NCI-H2081 (cell line): ENCODE measurements around the gene IDH2.
A peak's percentile ranks its signal among the peaks of the same experiment; 100 is the strongest.

ENCODE experiments used
- DNase-seq, 2 experiments: peaks; one replicate each; lab custom pipeline; 2025; lab: John Stamatoyannopoulos, UW

The IDH2 gene

GRCh38 chr15:90063770-90064247 lies 38.5 kb downstream of the IDH2 start:
- DNase-seq = peak in 1 of 2 experiments; percentile 13

GRCh38 chr15:90062973-90063769 lies 39.1 kb downstream of the IDH2 start:
- DNase-seq = peak; percentile 13 to 34

- peak; percentile 95 to 98 for DNase-seq
These were observed 39.8 kb downstream of the IDH2 start for GRCh38 chr15:90062462-90062932.

DNA sequence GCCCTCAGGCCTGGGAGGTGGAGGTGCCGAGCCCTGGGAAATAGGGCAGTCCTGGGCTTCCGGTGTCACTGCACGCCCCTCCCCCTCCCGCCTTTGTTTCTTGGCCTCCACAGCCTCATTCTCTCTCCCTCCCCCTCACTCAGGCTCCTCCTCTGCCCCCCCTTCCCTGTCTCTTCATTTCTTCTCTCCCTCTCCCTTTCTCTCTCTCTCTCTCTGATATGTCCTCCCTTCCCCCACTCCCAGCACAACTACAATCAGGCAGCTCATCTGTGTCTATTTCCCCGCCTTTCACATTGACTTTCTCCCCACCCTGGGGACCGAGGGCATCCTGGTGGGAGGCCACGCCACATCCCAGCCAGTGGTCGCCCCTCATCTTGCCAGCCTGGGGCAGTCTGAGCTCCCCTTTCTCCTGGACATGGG lies 40.2 kb downstream of the IDH2 start:
- peak; percentile 78 to 80 for DNase-seq

DNA sequence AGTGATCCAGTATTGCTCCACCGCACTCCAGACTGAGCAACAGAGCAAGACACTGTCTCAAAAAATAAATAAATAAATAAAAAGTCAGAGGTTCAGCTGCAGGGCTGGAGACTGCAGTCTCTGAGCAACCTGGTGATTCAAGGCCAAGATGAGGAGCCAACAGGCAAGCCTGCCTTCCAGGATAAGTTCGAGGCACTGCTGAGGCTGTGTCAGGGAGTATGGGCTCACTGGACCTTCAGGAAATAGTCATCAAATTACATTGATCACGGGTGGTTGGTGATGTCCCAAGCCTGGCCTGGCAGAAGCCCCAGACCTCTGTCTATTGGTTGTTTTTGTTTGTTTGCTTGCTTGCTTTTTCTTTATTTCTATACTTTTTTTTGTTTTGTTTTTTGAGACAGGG lies 41.5 kb downstream of the IDH2 start:
- DNase-seq = no peak

GRCh38 chr15:90059208-90059985 lies 42.9 kb downstream of the IDH2 start:
- DNase-seq = peak in 1 of 2 experiments; percentile 29

GRCh38 chr15:90058775-90059174 lies 43.5 kb downstream of the IDH2 start:
- DNase-seq = no peak

GRCh38 chr15:90058308-90058707 lies 44.0 kb downstream of the IDH2 start:
- no peak for DNase-seq

DNA sequence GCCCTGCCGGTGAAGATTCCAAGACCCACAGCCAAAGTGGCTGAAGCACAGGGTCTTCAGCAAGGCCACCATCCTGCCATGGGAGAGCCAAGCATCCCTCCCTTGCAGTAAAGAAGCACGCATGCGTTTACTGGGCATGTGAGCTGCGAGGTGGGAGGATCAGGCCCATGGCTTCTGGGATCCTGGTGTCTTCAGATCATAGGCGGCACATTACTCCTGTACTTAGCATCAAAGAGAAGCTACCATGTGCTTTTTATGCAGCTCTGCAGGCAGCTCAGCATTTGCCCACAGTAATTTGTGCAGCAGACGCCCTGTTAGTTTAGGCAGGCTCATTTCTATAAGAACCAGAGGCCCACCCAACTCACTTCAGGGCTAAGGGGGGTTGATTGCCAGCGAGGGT lies 45.7 kb downstream of the IDH2 start:
- DNase-seq = no peak

GRCh38 chr15:90055182-90055581 lies 47.1 kb downstream of the IDH2 start:
- no peak for DNase-seq

DNA sequence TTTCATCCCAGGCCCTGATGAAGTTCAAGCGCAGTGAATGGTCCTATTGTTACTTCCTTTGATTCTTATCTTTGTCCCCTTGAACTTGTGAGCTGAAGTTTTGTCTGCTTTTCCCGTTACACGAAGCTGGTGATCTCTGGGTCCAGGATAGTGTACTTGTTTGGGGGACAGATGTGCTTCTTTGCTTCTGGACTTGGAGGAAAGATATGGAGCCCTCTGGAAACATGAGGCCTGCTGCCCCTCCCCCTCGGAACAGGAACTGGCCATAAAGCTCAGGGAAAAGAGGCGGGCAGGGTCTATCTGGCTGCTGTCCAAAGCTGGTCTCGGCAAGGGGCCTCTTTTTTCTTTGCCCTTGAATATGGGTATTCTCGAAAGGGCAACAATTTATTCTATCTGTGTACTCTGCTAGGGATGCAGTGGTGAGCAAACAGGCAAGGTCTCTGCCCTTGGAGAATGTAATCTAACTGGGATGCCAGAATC lies 47.6 kb downstream of the IDH2 start:
- DNase-seq = peak; percentile 69 to 75

DNA sequence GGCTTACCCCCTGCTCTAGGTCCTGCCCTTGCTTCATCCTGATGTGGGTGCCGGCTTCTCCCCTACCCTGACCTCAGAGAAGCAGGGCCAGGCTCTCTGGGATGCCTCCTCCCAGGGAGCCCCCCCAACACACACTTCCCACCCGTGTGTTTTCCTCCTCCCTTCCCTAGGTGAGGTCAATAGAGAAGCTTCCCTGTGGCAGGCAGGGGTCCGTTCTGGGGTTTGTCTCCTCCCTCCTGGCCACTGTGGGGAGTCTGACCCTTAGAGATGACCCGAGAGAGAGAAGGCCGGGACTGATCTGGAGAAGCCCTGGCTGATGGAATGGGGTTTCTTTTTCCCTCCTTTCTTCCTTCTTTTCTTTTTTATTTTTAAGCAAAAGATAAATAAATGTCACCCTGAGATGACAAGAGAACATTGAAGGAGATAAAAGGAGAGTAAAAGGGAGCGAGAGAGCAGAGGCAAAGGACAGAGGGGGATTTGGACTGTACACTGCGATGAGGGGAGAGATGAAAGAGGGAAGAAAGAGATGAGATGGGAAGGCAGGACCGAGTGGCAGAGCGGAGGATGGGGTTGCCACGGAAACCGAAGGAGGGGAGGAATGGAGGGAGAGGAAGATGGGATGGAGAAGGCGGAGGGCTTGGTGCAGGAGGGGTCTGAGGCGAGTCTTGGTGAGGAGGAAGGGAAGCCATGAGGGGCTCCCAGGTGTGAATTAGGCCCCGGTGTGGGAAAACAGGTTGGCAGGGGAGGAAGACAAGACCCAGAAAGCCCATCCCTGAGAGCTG lies 48.4 kb downstream of the IDH2 start:
- no peak for DNase-seq

- no peak for DNase-seq
These were observed 50.4 kb downstream of the IDH2 start for GRCh38 chr15:90051874-90052273.

DNA sequence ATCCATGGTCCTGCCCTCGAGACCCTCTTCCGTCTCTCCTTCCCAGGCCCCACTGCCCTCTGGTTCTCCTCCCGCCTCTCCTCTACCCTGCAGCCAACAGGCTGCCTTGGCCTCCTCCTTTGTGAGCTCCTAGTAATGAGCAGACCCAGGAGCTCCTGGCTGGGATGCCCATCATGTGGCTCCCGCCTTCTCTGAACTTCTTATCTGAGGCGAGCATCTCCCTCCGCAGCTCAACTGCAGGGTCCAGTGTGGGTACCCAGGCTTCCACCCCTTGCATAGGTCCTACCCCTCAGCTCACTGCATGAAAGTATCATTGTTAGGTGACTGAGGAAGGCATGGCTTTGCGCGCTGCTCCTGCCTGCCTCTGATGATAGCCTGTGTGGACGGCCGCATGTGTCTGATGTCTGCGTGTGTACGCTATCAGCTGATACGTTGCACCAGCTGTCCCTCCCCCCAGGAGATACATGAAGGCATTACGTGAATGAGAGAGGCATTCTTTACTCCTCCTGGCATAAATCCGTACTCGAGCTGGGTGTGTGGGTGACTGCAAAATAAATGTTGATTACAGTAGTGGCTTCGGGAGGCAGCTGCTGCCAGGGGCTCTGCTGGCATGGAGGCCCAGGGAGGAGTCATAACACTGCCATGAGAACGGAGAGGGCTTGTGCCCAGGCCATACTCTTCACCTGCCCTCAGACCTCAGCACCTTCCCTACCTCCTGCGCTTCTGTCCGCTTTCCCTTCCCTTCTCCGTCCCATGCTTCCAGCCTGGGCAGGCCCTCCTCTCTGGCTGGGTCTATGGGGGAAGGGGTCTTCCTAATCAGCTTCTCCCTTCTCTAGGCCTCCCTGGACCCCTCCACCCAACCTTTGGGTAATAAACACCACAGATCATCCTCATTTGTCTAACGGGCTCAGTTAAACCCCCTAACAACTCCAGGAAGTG lies 52.3 kb downstream of the IDH2 start:
- no peak for DNase-seq

DNA sequence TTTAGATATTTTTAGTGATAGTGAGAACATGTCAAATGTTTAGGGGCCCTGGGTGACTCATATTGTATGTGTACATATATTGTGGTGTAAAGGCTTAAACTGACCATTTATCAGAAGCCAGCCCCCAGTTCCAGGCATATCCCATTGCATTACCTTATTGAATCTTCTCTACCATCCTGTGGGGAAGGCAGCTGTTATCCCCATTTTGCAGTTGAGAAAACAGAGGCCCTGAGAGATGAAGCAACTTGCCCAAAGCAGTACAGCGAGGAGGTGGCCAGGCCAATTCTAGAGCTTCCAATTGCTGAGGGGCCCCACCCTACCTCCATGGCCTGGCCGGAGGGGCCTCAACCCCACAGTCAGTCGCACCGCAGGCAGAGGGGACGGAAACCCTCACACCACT lies 53.2 kb downstream of the IDH2 start:
- no peak for DNase-seq

DNA sequence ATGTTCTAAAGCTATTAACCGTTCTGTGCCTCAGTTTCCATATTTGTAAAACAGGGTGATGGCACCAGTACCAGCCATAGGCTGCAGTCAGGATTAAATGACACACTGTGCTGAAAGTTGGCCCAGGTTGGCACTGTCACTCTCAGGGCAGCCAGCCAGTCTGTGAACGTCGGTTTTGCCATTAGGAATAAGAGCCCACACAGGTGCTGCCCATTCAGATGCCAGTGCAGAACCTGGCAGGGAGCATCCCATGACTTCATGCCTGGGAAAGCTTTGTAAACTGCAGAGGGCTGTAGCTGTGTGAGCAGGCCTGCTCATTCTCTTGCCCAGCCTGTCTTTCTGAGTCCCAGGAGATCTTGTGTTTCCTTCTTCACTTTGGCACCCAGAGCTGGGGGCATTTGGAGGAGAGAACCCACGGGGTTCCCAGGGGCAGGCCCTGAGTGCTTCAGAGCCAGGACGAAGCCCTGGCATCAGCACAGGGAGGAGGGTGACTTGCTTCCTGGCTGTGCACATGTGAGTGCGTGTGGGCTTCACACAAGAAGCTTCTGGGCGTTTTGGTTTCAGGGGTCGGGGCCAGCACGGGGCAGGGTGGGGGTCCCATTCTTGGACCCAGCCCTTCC lies 54.2 kb downstream of the IDH2 start:
- peak; percentile 12 to 69 for DNase-seq

DNA sequence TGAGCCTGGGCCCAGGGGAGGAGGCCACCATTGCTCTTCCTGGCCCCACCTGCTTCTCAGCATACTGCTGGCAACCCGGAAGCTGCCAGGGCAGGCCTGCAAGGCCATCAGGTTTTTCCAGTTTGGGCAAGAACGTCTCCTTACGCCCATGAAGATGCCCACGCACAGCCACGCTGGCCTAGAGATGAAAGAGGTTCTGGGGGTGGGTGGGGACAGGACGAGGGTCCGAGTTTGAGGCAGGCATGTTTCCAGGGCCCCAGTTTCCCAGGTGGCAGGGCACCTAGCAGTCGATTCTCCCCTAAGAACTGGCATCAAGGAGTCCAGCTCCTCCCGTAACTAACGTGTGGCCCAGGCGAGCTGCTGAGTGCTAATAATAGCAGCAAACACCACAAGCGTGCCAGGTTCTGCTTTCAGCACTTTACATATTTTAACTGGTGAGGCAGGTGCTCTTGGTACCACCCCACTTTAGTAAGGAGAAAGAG lies 55.3 kb downstream of the IDH2 start:
- DNase-seq = peak; percentile 44 to 76

- DNase-seq = no peak
These were observed 56.0 kb downstream of the IDH2 start for GRCh38 chr15:90046289-90046688.

GRCh38 chr15:90044916-90045371 lies 57.3 kb downstream of the IDH2 start:
- no peak for DNase-seq

DNA sequence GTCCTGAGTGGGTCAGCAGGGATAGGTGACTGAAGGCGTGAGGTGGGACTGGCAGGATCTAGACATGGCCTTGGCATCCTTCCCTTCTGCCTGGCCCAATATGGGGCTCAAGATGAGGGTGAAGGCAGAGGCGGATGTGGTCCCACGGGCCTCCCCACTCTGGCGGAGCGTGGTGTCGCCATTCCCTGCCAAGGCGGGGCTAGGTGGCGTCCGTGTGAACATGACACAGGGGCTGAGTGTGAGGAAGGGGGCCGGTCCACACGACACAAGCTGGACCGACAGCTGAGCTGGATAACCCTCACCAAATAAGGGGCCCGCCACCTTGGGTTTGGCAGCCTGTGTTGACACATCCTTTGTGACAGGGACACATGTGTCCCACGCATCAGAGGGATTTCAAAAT lies 58.1 kb downstream of the IDH2 start:
- DNase-seq = no peak
